SK-N-SH (cell line): ENCODE results near the gene PCAT6. TPM values are rescaled to one million over a fixed set of nuclear protein-coding genes. Genes with fewer than 3 reads are reported as not detected.

Experiments used
- CTCF ChIA-PET: fragments of 300-600, 350-600 bp; formaldehyde crosslinking; extraction: SDS; loops from one replicate; lab custom pipeline; 2021; lab: Yijun Ruan, JAX
- POLR2A ChIA-PET: fragments of 350-600 bp; sonication (Branson Sonifier 250); formaldehyde crosslinking; extraction: SDS; loops from one replicate; lab custom pipeline; 2020; ENCODE audit warnings: antibody characterized with exemption, inconsistent platforms; lab: Yijun Ruan, JAX
- DNase-seq: peaks from one replicate; pipeline ENCODE4 v3.0.0; 2012
- H2AFZ ChIP-seq: fragments of 200-600 bp; sonication (generic); 2 replicates; pipeline ENCODE4 v1.8.1; 2016; ENCODE audit warnings: antibody characterized with exemption, mild to moderate bottlenecking, low read depth
- H3F3A ChIP-seq: fragments of 200-600 bp; sonication (generic); replicated peaks from 2 replicates; pipeline ENCODE3; 2016; ENCODE audit warnings: antibody characterized with exemption, mild to moderate bottlenecking; ENCODE audit not compliant: insufficient read depth
- H3K27ac ChIP-seq, 2 experiments: fragments of 200-500 bp in 1 of 2; fragments of 200-600 bp in 1 of 2; sonication (Bioruptor generic) in 1 of 2; sonication (generic), shearing (Covaris generic) in 1 of 2; 2 replicates each; pipeline versions ENCODE4 v1.5.1 to v1.6.1; 2014 to 2016; ENCODE audit warnings: low read depth in 2 of 2, inconsistent platforms in 1 of 2, low read length in 1 of 2, mild to moderate bottlenecking in 1 of 2, mixed read lengths in 1 of 2
- H3K27me3 ChIP-seq: fragments of 200-600 bp; sonication (generic), shearing (Covaris generic); 2 replicates; pipeline ENCODE4 v1.6.1; 2016; ENCODE audit warnings: mixed run types; ENCODE audit not compliant: insufficient read depth
- H3K36me3 ChIP-seq, 2 experiments: fragments of 200-500 bp in 1 of 2; fragments of 200-600 bp in 1 of 2; sonication (Bioruptor generic) in 1 of 2; sonication (generic) in 1 of 2; replicated peaks in 1 of 2; 2 replicates each; pipeline versions ENCODE3 to v1.5.1; 2014 to 2016; ENCODE audit warnings: low read length in 1 of 2, mild to moderate bottlenecking in 1 of 2; ENCODE audit not compliant: insufficient read depth in 2 of 2, control insufficient read depth in 1 of 2
- H3K4me1 ChIP-seq, 2 experiments: fragments of 200-500 bp in 1 of 2; fragments of 200-600 bp in 1 of 2; sonication (Bioruptor generic) in 1 of 2; sonication (generic), shearing (Covaris generic) in 1 of 2; 2 replicates each; pipeline versions ENCODE4 v1.5.1 to v1.6.1; 2014 to 2016; ENCODE audit warnings: low read depth in 1 of 2, low read length in 1 of 2, mixed run types in 1 of 2; ENCODE audit not compliant: insufficient read depth in 2 of 2, control insufficient read depth in 1 of 2
- H3K4me2 ChIP-seq: fragments of 200-600 bp; sonication (generic), shearing (Covaris generic); 2 replicates; pipeline ENCODE4 v1.6.1; 2017; ENCODE audit warnings: mixed run types
- H3K4me3 ChIP-seq, 2 experiments: fragments of 200-500 bp in 1 of 2; fragments of 200-600 bp in 1 of 2; sonication (Bioruptor generic) in 1 of 2; sonication (generic), shearing (Covaris generic) in 1 of 2; 2 replicates each; pipeline versions ENCODE4 v1.5.1 to v1.8.1; 2014 to 2016; ENCODE audit warnings: low read depth in 2 of 2, inconsistent platforms in 1 of 2, low read length in 1 of 2, mild to moderate bottlenecking in 1 of 2, mixed read lengths in 1 of 2, moderate library complexity in 1 of 2
- H3K79me2 ChIP-seq: fragments of 200-600 bp; sonication (generic); 2 replicates; pipeline ENCODE4 v1.8.1; 2017; ENCODE audit warnings: mild to moderate bottlenecking; ENCODE audit not compliant: insufficient read depth
- H3K9ac ChIP-seq: fragments of 200-600 bp; sonication (generic); 2 replicates; pipeline ENCODE4 v1.6.1; 2017; ENCODE audit warnings: mixed run types
- H3K9me2 ChIP-seq: fragments of 200-600 bp; sonication (generic); 2 replicates; pipeline ENCODE4 v1.6.1; 2017; ENCODE audit warnings: mixed run types
- H3K9me3 ChIP-seq: fragments of 200-600 bp; sonication (generic); 2 replicates; pipeline ENCODE4 v1.6.1; 2017; ENCODE audit warnings: mixed run types, mild to moderate bottlenecking, moderate library complexity
- H4K20me1 ChIP-seq: fragments of 200-600 bp; sonication (generic); 2 replicates; pipeline ENCODE4 v1.6.1; 2017; ENCODE audit warnings: mild to moderate bottlenecking, mixed run types; ENCODE audit not compliant: insufficient read depth
- CHD2 ChIP-seq: fragments of 150-350 bp; IDR thresholded peaks from 2 replicates; pipeline ENCODE4 v1.6.1; 2018; ENCODE audit warnings: low read length; ENCODE audit not compliant: partially characterized antibody
- ELF1 ChIP-seq: IDR thresholded peaks from 2 replicates; pipeline ENCODE4 v1.4.0; 2012
- FOXJ3 ChIP-seq: sonication (generic); formaldehyde crosslinking; IDR thresholded peaks from 2 replicates; pipeline ENCODE4 v1.5.1; 2020; ENCODE audit warnings: mild to moderate bottlenecking, missing genetic modification reagents
- FOXM1 ChIP-seq: IDR thresholded peaks from 2 replicates; pipeline ENCODE4 v1.4.0; 2012; ENCODE audit warnings: low read depth, mild to moderate bottlenecking
- GATA2 ChIP-seq: sonication (generic); formaldehyde crosslinking; IDR thresholded peaks from 2 replicates; pipeline ENCODE4 v1.5.0; 2020; ENCODE audit warnings: mild to moderate bottlenecking, missing genetic modification reagents
- MAX ChIP-seq: IDR thresholded peaks from 2 replicates; pipeline ENCODE4 v1.4.0; 2012; ENCODE audit warnings: low read depth
- MEF2A ChIP-seq: IDR thresholded peaks from 2 replicates; pipeline ENCODE4 v1.4.0; 2012; ENCODE audit warnings: low read depth, borderline replicate concordance
- MXI1 ChIP-seq: IDR thresholded peaks from 2 replicates; pipeline ENCODE4 v1.6.1; 2012; ENCODE audit warnings: mild to moderate bottlenecking, low read depth, low read length, improper control_type of control experiment
- NFIC ChIP-seq: IDR thresholded peaks from 2 replicates; pipeline ENCODE4 v1.4.0; 2012; ENCODE audit warnings: borderline replicate concordance
- NRF1 ChIP-seq: IDR thresholded peaks from 2 replicates; pipeline ENCODE4 v1.6.1; 2012; ENCODE audit warnings: low read depth, mild to moderate bottlenecking, low read length
- RXRA ChIP-seq: IDR thresholded peaks from 2 replicates; pipeline ENCODE4 v1.4.0; 2012; ENCODE audit warnings: low read depth, mild to moderate bottlenecking, borderline replicate concordance
- SIN3A ChIP-seq: IDR thresholded peaks from 2 replicates; pipeline ENCODE4 v1.6.1; 2012; ENCODE audit warnings: low read depth, mild to moderate bottlenecking, low read length, moderate library complexity, borderline replicate concordance
- SMC3 ChIP-seq: IDR thresholded peaks from 2 replicates; pipeline ENCODE4 v1.6.1; 2012; ENCODE audit warnings: low read depth, low read length, improper control_type of control experiment
- TAF1 ChIP-seq: IDR thresholded peaks from 2 replicates; pipeline ENCODE4 v1.6.1; 2012; ENCODE audit warnings: low read depth, mild to moderate bottlenecking, low read length, moderate library complexity, borderline replicate concordance
- YY1 ChIP-seq: IDR thresholded peaks from 2 replicates; pipeline ENCODE4 v1.4.0; 2012; ENCODE audit warnings: low read depth, mild to moderate bottlenecking
- WGBS: methylation state at CpG from one replicate; pipeline ENCODE4 v1.1.6; 2017; ENCODE audit warnings: low lambda C conversion rate; 5-methylcytosine and 5-hydroxymethylcytosine counted together
- polyA plus RNA-seq, 3 experiments: library from polyadenylated mRNA; depleted of rRNA; stranded (reverse); fragments of >200 nt; gene quantifications; 2 replicates each; pipeline ENCODE4 v1.2.3, GENCODE V29; 2012
- TF ChIP-seq, protein P1 (sequence below): IDR thresholded peaks from 2 replicates; pipeline ENCODE4; 2012

PCAT6 gene
- polyA plus RNA-seq, 1 of the 3 experiments (the other 2 are of a cell fraction) = 6.9 TPM

DNA sequence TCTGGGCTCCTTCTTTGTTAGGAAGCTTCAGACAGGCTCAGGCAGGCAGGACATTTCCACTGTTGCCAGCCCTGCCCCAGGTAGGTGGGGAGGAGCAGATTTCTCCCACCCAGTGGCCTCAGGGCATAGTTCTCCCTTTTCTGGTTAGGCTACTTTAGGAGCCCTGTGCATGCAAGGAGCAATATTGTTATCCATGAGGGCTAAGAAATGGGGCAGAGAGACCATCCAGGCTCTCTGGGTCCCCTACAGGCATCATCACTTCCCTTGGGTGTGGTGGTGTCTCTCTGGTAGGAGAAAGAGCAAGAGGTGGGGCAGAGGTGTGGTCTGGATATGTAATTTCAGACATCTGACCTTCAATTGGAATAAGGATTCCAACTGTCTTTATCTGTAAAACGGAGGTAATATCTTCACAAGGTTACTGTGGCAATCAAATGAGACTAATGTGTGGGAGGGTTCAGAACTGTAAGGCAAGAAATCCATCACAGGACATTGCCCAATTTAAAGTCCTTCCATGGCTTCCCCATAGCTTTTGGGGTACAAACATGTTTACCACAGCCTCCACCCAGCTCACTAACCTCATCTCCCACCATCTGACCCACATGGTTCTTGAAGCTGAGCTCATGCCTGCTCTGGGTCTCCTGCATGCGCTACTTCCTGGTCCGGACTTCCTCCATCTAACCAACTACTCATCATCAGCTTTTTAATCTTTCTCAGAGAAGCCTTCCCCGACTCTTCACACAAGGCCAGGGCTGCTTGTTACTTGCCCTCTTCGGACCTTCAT, 26.1 kb downstream of the PCAT6 start:
- Histone ChIP-seq H3K79me2 (no peaks in the 10 kb centered on the region), H4K20me1 (no peaks in the 10 kb centered on the region), H3F3A (no peaks in the 10 kb centered on the region), H3K9me3 (no peaks in the 10 kb centered on the region), H3K27ac (no peak overlapping the region), H2AFZ (no peak overlapping the region), H3K27me3 (no peaks in the 10 kb centered on the region), H3K9me2 (no peaks in the 10 kb centered on the region), H3K9ac (no peak overlapping the region), H3K36me3 (no peaks in the 10 kb centered on the region), H3K4me1 (peaks cover 0 to 9% of the 10 kb centered on the region in 2 experiments; a peak in 1 of 4 replicates), H3K4me3 (no peak overlapping the region), H3K4me2 (no peak overlapping the region)
- 72% methylated on average over 5 of the region's 5 CpGs for WGBS
- POLR2A ChIA-PET = no interaction called here
- TF ChIP-seq RXRA (no peak), GATA2 (CRISPR knock-in tag) (no peak), MEF2A (no peak), ELF1 (no peak)
- DNase-seq = no peak
- CTCF ChIA-PET = interaction anchor here (0.6 to 1.2 kb wide), 2 partner anchors 9 to 141 kb away, joined by 3 read pairs; no protein-coding TSS in a partner anchor

DNA sequence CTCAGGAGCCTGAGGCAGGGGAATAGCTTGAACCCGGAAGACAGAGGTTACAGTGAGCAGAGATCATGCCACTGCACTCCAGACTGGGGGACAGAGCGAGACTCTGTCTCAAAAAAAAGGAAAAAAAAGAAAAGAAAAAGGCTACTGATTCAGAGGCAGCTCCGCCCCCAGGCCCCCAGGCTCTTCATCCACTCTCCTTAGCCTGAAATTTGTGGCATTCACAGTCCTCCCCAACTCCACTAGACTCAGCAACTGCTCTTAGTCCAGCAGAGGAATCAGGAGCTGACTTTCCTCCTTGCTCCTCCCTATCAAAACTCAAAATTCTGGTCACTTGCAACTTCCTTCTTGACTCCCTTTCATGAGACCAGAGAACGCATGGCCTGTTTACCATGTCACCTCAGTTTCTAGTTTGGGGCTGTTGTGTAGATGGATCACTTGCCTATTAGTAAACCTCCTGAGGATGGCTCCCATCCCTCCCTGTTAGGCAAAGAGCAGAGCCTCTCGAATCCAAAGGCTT, 27.1 kb downstream of the PCAT6 start:
- no peak for TF ChIP-seq TAF1
- no peak for TF ChIP-seq CHD2
- no peak for TF ChIP-seq NFIC
- no peak for TF ChIP-seq SIN3A
- TF ChIP-seq FOXM1 = no peak
- TF ChIP-seq, all 33 proteins: peak for 0
- Histone ChIP-seq H2AFZ (no peak overlapping the region), H3K9ac (no peak overlapping the region), H3K9me3 (no peaks in the 10 kb centered on the region), H3K4me3 (no peak overlapping the region), H4K20me1 (no peaks in the 10 kb centered on the region), H3K4me2 (no peak overlapping the region), H3K27ac (no peak overlapping the region), H3K79me2 (no peaks in the 10 kb centered on the region), H3K27me3 (no peaks in the 10 kb centered on the region), H3K4me1 (peaks cover 0 to 9% of the 10 kb centered on the region in 2 experiments; a peak in 1 of 4 replicates), H3K9me2 (no peaks in the 10 kb centered on the region), H3F3A (no peaks in the 10 kb centered on the region), H3K36me3 (no peaks in the 10 kb centered on the region)
- WGBS = 77% methylated on average over 5 of the region's 5 CpGs
- ChIA-PET CTCF (no interaction called here), POLR2A (no interaction called here)
- DNase-seq = no peak

DNA sequence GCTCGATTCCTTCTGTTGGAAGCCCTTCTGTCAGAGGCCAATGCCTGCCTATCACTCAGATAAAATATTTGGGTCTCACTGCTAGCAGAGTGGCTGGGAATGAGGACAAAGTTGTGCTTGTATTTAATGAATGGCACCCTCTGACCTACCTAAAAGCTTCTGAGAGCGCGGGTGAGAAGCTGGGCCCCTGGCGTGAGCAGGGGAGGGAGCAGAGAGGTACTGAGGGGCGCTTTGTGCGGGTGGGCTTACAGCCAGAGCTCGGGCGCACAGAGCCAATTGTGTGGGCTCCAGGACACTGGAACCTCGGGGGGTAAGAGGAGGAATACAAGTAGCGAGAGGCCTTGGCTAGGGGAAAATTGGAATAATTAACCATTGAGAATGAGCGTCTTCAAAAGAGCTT, 32.3 kb downstream of the PCAT6 start:
- no peaks in the 10 kb centered on the region for H3K4me1 ChIP-seq
- no peak overlapping the region for H3K4me2 ChIP-seq
- no peak overlapping the region for H3K27ac ChIP-seq
- CTCF ChIA-PET = interaction anchor here (0.6 to 1.3 kb wide), 3 partner anchors 11 to 123 kb away, joined by 3 read pairs; no protein-coding TSS in a partner anchor
- no peaks in the 10 kb centered on the region for H3K79me2 ChIP-seq
- no peak overlapping the region for H3K4me3 ChIP-seq
- H2AFZ ChIP-seq = no peak overlapping the region
- H3K9ac ChIP-seq = no peak overlapping the region
- no peak for DNase-seq
- POLR2A ChIA-PET = no interaction called here
- no peaks in the 10 kb centered on the region for H3K9me2 ChIP-seq
- H3K36me3 ChIP-seq = no peaks in the 10 kb centered on the region
- TF ChIP-seq SIN3A (no peak), SMC3 (no peak), FOXM1 (no peak), MXI1 (no peak), NRF1 (no peak), MAX (no peak), FOXJ3 (CRISPR knock-in tag) (no peak), YY1 (no peak)
- TF ChIP-seq, protein P1, sequence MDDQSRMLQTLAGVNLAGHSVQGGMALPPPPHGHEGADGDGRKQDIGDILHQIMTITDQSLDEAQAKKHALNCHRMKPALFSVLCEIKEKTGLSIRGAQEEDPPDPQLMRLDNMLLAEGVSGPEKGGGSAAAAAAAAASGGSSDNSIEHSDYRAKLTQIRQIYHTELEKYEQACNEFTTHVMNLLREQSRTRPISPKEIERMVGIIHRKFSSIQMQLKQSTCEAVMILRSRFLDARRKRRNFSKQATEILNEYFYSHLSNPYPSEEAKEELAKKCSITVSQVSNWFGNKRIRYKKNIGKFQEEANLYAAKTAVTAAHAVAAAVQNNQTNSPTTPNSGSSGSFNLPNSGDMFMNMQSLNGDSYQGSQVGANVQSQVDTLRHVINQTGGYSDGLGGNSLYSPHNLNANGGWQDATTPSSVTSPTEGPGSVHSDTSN = no peak
- no peaks in the 10 kb centered on the region for H3K9me3 ChIP-seq
- no peaks in the 10 kb centered on the region for H3K27me3 ChIP-seq
- no peaks in the 10 kb centered on the region for H4K20me1 ChIP-seq
- 82% methylated on average over 11 of the region's 11 CpGs for WGBS
- no peaks in the 10 kb centered on the region for H3F3A ChIP-seq
